Mucosa of descending colon (tissue), 3 donors: Measurements from ENCODE around the gene NHEJ1. TPM values are rescaled to one million over a fixed set of nuclear protein-coding genes. Genes with fewer than 3 reads are reported as not detected.

ENCODE experiments used
- ATAC-seq: fragments of 200-7000 bp; cut with Tn5 transposase; one replicate; pipeline ENCODE4 v1.9.1; 2020; ENCODE audit warnings: mild to moderate bottlenecking, moderate library complexity
- DNase-seq, 3 donors: peaks; one replicate each; pipeline ENCODE4 v3.0.0-alpha.2; 2020
- H3K36me3 ChIP-seq: fragments of 200-600 bp; one replicate; pipeline ENCODE4 v1.8.0; 2021; ENCODE audit warnings: low read depth, mild to moderate bottlenecking
- H3K4me1 ChIP-seq: fragments of 200-600 bp; one replicate; pipeline ENCODE4 v1.8.0; 2021; ENCODE audit warnings: low read depth, mild to moderate bottlenecking
- H3K4me3 ChIP-seq: fragments of 200-600 bp; one replicate; pipeline ENCODE4 v1.8.0; 2021; ENCODE audit warnings: mild to moderate bottlenecking
- H3K9me3 ChIP-seq: fragments of 200-600 bp; one replicate; pipeline ENCODE4 v1.8.0; 2021; ENCODE audit warnings: mild to moderate bottlenecking
- CTCF ChIP-seq: fragments of 200-600 bp; IDR thresholded peaks from one replicate; pipeline ENCODE4 v1.8.0; 2022; ENCODE audit warnings: antibody characterized with exemption, mild to moderate bottlenecking
- intact Hi-C, 2 donors: fragments of 100-400 bp; cut with DNase I in 1 of 2; cut with micrococcal nuclease in 1 of 2; formaldehyde crosslinking; loops; one replicate each; pipeline versions ENCODE4 v1.11.0 to v1.11.1; 2022; cut with DNase I, micrococcal nuclease
- microRNA-seq: library from miRNA; unstranded; fragments of <30 nt; microRNA quantifications from one replicate; pipeline ENCODE4, GENCODE V29; 2019
- total RNA-seq, 3 donors: library from RNA; stranded (reverse); fragmentation: NEBNext Ultra II Directional in 2 of 3; extraction: Animal tissue kit (Norgen Biotek cat#: 25700) in 2 of 3; gene quantifications; one replicate each; pipeline versions ENCODE4 v1.2.1 to v1.2.4, GENCODE V29; 2021 to 2023
- donor health status: DM: no; HTN: no; CAD: no; lungs with moderate emphysema.
- donor health status: DM: no; HTN: no; CAD: no.
- donor health status: DM: no; HTN: yes; CAD: no.

NHEJ1 gene
- total RNA-seq, 3 donors from 2014 or later = 31.9 to 63.6 (median 41.7) TPM

GRCh38 chr2:219025637-219026585 lies 134.7 kb downstream of the NHEJ1 start:
- Histone ChIP-seq H3K36me3 (no peaks in the 10 kb centered on the region), H3K4me1 (no peaks in the 10 kb centered on the region), H3K4me3 (no peak overlapping the region), H3K9me3 (no peaks in the 10 kb centered on the region)
- DNase-seq = no peak
- no peak for ATAC-seq
- intact Hi-C loops = no loop called here
- TF ChIP-seq CTCF = no peak

Small RNA genes within 50 kb of the gene (microRNA-seq; reads per million reads assigned to microRNA genes)
- gene MIR3131 = not detected

Other genes with a start within 250 kb of the NHEJ1 start
- gene CDK5R2, start 201.1 kb downstream of the NHEJ1 start, total RNA-seq = 1 to 10 TPM in 1 of 3 donors, under 1 TPM in 2; 0.38 to 1.4 (median 0.39) TPM
- gene FEV, start 175.6 kb downstream of the NHEJ1 start, total RNA-seq = 1 to 10 TPM in 2 of 3 donors, under 1 TPM in 1; 0.63 to 2.7 (median 1.8) TPM
- 1 to 10 TPM; 1.2 to 6.1 (median 5.0) TPM for gene CRYBA2, start 167.4 kb downstream of the NHEJ1 start, total RNA-seq
- gene CFAP65, start 119.3 kb downstream of the NHEJ1 start, total RNA-seq = under 1 TPM; 0.09 to 0.46 (median 0.27) TPM
- 10 to 100 TPM; 31.0 to 91.2 (median 57.6) TPM for gene IHH, start 99.9 kb downstream of the NHEJ1 start, total RNA-seq
- gene SLC23A3, start 9.2 kb upstream of the NHEJ1 start, total RNA-seq = 10 to 100 TPM in 1 of 3 donors, 1 to 10 TPM in 2; 5.8 to 13.6 (median 7.6) TPM
- gene CNPPD1, start 16.1 kb upstream of the NHEJ1 start, total RNA-seq = 100 to 1,000 TPM in 2 of 3 donors, 10 to 100 TPM in 1; 90.4 to 138 (median 110) TPM
- gene RETREG2, start 17.5 kb upstream of the NHEJ1 start, total RNA-seq = 100 to 1,000 TPM; 110 to 159 (median 110) TPM
- gene ZFAND2B, start 46.0 kb upstream of the NHEJ1 start, total RNA-seq = 10 to 100 TPM; 59.6 to 88.5 (median 66.0) TPM
- gene ABCB6, start 58.1 kb upstream of the NHEJ1 start, total RNA-seq = 10 to 100 TPM in 2 of 3 donors, 1 to 10 TPM in 1; 6.7 to 21.3 (median 10.4) TPM
- 10 to 100 TPM; 51.9 to 74.3 (median 63.4) TPM for gene ATG9A, start 68.8 kb upstream of the NHEJ1 start, total RNA-seq
- 10 to 100 TPM; 38.6 to 65.2 (median 47.1) TPM for gene ANKZF1, start 69.0 kb upstream of the NHEJ1 start, total RNA-seq
- 10 to 100 TPM in 1 of 3 donors, 1 to 10 TPM in 2; 4.2 to 10.8 (median 5.8) TPM for gene GLB1L, start 84.6 kb upstream of the NHEJ1 start, total RNA-seq
- gene STK16, start 84.7 kb upstream of the NHEJ1 start, total RNA-seq = 10 to 100 TPM; 29.7 to 37.3 (median 32.7) TPM
- not detected for gene TUBA4B, start 92.4 kb upstream of the NHEJ1 start, total RNA-seq
- gene TUBA4A, start 93.1 kb upstream of the NHEJ1 start, total RNA-seq = 10 to 100 TPM; 69.7 to 75.3 (median 75.0) TPM
- gene DNAJB2, start 118.6 kb upstream of the NHEJ1 start, total RNA-seq = 10 to 100 TPM; 61.0 to 71.0 (median 68.7) TPM
- gene PTPRN, start 148.6 kb upstream of the NHEJ1 start, total RNA-seq = 10 to 100 TPM in 1 of 3 donors, 1 to 10 TPM in 1, under 1 TPM in 1; 0.72 to 13.0 (median 1.0) TPM
- gene RESP18, start 171.9 kb upstream of the NHEJ1 start, total RNA-seq = not detected
- 100 to 1,000 TPM in 2 of 3 donors, 10 to 100 TPM in 1; 75.7 to 127 (median 125) TPM for gene DNPEP, start 227.1 kb upstream of the NHEJ1 start, total RNA-seq